Psoas muscle (tissue), 8 donors: ENCODE measurements around the gene DNAJB2. TPM values are rescaled to one million over a fixed set of nuclear protein-coding genes. Genes with fewer than 3 reads are reported as not detected.

ENCODE experiments used
- ATAC-seq, 4 donors: fragments of 200-7000 bp; cut with Tn5 transposase; one replicate each; pipeline ENCODE4 v1.9.1; 2020; ENCODE audit warnings: moderate library complexity in 3 of 4, mild to moderate bottlenecking in 2 of 4
- DNase-seq, 2 donors: peaks; one replicate each; pipeline ENCODE4 v3.0.0-alpha.2; 2020
- H3K27ac ChIP-seq: fragments of 200-600 bp; one replicate; pipeline ENCODE4 v1.8.0; 2022
- H3K27me3 ChIP-seq, 3 donors: fragments of 200-600 bp in 1 of 3; one replicate each; pipeline versions ENCODE4 v1.6.1 to v1.8.0; 2013 to 2022; ENCODE audit warnings: low read length in 2 of 3, mild to moderate bottlenecking in 2 of 3, moderate library complexity in 1 of 3; ENCODE audit not compliant: insufficient read depth in 3 of 3
- H3K36me3 ChIP-seq, 2 donors: fragments of 200-600 bp in 1 of 2; one replicate each; pipeline versions ENCODE4 v1.6.1 to v1.8.0; 2013 to 2022; ENCODE audit warnings: low read depth in 1 of 2, mild to moderate bottlenecking in 1 of 2, moderate library complexity in 1 of 2; ENCODE audit not compliant: insufficient read depth in 1 of 2
- H3K4me1 ChIP-seq: fragments of 200-600 bp; one replicate; pipeline ENCODE4 v1.8.0; 2022
- H3K4me3 ChIP-seq: fragments of 200-600 bp; one replicate; pipeline ENCODE4 v1.8.0; 2022; ENCODE audit warnings: mild to moderate bottlenecking
- H3K9me3 ChIP-seq: fragments of 200-600 bp; one replicate; pipeline ENCODE4 v1.8.0; 2022
- whole genome bisulfite sequencing, 3 donors: extraction: QIAGEN DNeasy Blood & Tissue Kit; methylation state at CpG; one replicate each; pipeline versions ENCODE4 v1.1.6 to v1.1.7; 2013; 5-methylcytosine and 5-hydroxymethylcytosine counted together
- intact Hi-C, 2 donors: fragments of 100-400 bp; cut with DNase I; formaldehyde crosslinking; loops; one replicate each; pipeline versions ENCODE4 v1.11.0 to v1.14.2; 2022
- polyA plus RNA-seq, 3 donors: library from polyadenylated mRNA; stranded (reverse); fragments of 200-250 nt; gene quantifications; one replicate each; pipeline ENCODE4 v1.2.3, GENCODE V29; 2013
- total RNA-seq, 4 donors: library from RNA; stranded (reverse); fragmentation: NEBNext Ultra II Directional in 2 of 4; extraction: Animal tissue kit (Norgen Biotek cat#: 25700) in 2 of 4; gene quantifications; one replicate each; pipeline versions ENCODE4 v1.2.1 to v1.2.4, GENCODE V29; 2021 to 2023
- TF ChIP-seq, protein P1 (sequence below): fragments of 200-600 bp; IDR thresholded peaks from one replicate; pipeline ENCODE4 v1.8.0; 2022; ENCODE audit warnings: antibody characterized with exemption
- donor health status: healthy with polysubstance abuse.
- donor health status: DM: no; HTN: no; CAD: no; lungs with moderate emphysema.
- donor health status: Bipolar disorder and iron deficiency.
- donor health status: healthy.
- donor health status: DM: yes; HTN: yes; CAD: no.
- donor health status: DM: no; HTN: no; CAD: no.
- donor health status: DM: no; HTN: no; CAD: no.
- donor health status: DM: yes; HTN: yes; CAD: no.

Gene DNAJB2
- total and polyA plus RNA-seq, 7 donors = 93.1 to 204 (median 105) TPM

DNA sequence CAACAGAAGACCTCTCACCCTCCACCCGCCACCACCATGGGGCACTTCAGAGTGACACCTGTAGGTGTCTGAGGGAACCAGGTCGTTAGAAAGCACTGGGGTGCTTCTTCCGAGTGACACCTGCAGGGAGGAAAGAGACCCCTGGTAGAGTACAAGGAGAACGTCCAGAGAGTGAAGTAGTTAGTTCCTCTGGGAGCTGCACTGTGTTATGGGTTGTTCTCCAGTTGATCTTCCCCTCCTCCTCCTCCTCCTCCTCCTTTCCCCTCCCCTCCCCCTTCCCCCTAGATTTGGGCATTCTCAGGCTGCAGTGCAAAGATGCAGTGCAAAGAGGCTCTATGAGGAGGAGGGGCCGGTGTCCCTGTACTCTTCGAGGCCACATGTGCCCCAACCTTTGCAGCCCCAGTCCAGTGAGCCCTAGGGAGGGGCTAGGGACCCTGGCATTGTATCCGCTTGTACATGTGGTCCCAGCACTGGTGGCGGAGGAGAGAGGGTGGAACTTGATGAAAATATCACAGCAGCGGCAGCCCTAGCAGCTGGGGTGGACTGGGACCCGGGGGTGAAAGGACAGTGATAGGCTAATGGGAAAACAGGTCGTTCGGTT lies 850 bp downstream of the DNAJB2 start:
- ATAC-seq (no peak), DNase-seq (no peak)
- Histone ChIP-seq H3K36me3 (peaks cover 0 to 50% of the 10 kb centered on the region in 2 donors), H3K4me1 (peaks cover 30% of the 10 kb centered on the region), H3K4me3 (peak overlapping the region; percentile 92), H3K9me3 (no peaks in the 10 kb centered on the region), H3K27me3 (no peaks in the 10 kb centered on the region), H3K27ac (peak overlapping the region; percentile 98)
- WGBS, 3 donors = 35 to 40% (median 39%) methylated on average over 12 of the region's 12 CpGs
- TF ChIP-seq, protein P1, sequence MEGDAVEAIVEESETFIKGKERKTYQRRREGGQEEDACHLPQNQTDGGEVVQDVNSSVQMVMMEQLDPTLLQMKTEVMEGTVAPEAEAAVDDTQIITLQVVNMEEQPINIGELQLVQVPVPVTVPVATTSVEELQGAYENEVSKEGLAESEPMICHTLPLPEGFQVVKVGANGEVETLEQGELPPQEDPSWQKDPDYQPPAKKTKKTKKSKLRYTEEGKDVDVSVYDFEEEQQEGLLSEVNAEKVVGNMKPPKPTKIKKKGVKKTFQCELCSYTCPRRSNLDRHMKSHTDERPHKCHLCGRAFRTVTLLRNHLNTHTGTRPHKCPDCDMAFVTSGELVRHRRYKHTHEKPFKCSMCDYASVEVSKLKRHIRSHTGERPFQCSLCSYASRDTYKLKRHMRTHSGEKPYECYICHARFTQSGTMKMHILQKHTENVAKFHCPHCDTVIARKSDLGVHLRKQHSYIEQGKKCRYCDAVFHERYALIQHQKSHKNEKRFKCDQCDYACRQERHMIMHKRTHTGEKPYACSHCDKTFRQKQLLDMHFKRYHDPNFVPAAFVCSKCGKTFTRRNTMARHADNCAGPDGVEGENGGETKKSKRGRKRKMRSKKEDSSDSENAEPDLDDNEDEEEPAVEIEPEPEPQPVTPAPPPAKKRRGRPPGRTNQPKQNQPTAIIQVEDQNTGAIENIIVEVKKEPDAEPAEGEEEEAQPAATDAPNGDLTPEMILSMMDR = no peak
- intact Hi-C loops = loop anchor here in 1 of 2 donors (5.0 kb wide), 1 partner anchor 107 kb away; the partner anchor contains the start of gene DNPEP

GRCh38 chr2:219280651-219281050 lies 1.5 kb downstream of the DNAJB2 start:
- Histone ChIP-seq H3K27ac (peak overlapping the region; percentile 98), H3K9me3 (no peaks in the 10 kb centered on the region), H3K4me1 (peaks cover 30% of the 10 kb centered on the region), H3K36me3 (peaks cover 0 to 56% of the 10 kb centered on the region in 2 donors), H3K27me3 (no peaks in the 10 kb centered on the region), H3K4me3 (peak overlapping the region; percentile 92)
- WGBS, 3 donors = 86 to 95% (median 93%) methylated on average over 4 of the region's 4 CpGs
- TF ChIP-seq, protein P1 = no peak
- DNase-seq (no peak), ATAC-seq (no peak)
- intact Hi-C loops = loop anchor here in 1 of 2 donors (5.0 kb wide), 1 partner anchor 107 kb away; the partner anchor contains the start of gene DNPEP

DNA sequence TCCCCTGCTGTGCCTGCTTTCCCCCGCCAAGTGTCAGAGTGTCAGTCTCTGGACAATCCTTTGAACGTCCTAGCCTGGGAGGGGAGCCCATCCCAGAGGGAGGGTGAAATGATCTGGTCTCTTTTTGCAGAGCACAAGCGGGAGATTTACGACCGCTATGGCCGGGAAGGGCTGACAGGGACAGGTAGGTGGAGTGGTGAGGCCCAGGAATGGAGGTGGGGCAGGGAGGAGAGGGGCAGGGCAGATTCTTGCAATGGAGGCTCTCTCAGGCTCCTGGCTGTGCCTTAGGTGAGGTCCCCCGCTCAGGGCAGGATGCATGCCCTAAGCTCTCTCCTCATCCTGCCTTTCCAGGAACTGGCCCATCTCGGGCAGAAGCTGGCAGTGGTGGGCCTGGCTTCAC lies 2.4 kb downstream of the DNAJB2 start:
- no peaks in the 10 kb centered on the region for H3K9me3 ChIP-seq
- TF ChIP-seq, protein P1 = no peak
- H3K36me3 ChIP-seq = peaks cover 0 to 63% of the 10 kb centered on the region in 2 donors
- ATAC-seq = no peak
- H3K27ac ChIP-seq = peak overlapping the region; percentile 30
- no peaks in the 10 kb centered on the region for H3K27me3 ChIP-seq
- DNase-seq = no peak
- intact Hi-C loops = loop anchor here in 1 of 2 donors (5.0 kb wide), 1 partner anchor 106 kb away; the partner anchor contains the start of gene DNPEP
- WGBS, 3 donors = 69 to 76% (median 74%) methylated on average over 8 of the region's 8 CpGs
- H3K4me3 ChIP-seq = no peak overlapping the region
- H3K4me1 ChIP-seq = peaks cover 30% of the 10 kb centered on the region

DNA sequence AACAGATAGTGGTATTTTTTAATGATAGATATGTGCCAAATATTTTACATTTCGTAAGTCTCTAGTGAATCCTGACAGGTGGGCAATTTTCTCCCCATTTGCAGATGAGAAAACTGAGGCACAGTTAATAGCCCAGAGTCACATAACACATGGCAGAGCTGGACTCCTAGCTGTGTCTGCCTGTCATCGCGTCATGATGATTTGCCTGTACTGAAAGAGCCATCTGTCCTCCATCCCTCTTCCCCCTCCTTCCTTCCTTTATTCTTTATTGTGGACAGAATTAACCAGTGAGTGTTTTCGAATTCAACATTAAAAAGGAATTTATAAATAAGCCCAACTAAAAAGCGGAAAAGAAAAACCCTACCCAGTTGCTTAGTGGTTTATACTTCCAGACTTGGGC lies 3.2 kb downstream of the DNAJB2 start:
- Histone ChIP-seq H3K9me3 (no peaks in the 10 kb centered on the region), H3K4me1 (peaks cover 29% of the 10 kb centered on the region), H3K27ac (no peak overlapping the region), H3K36me3 (peaks cover 0 to 67% of the 10 kb centered on the region in 2 donors), H3K27me3 (no peaks in the 10 kb centered on the region), H3K4me3 (no peak overlapping the region)
- TF ChIP-seq, protein P1 = no peak
- intact Hi-C loops = loop anchor here in 1 of 2 donors (5.0 kb wide), 1 partner anchor 105 kb away; the partner anchor contains the start of gene DNPEP
- no peak for ATAC-seq
- WGBS, 3 donors = 73 to 84% (median 77%) methylated on average over 5 of the region's 5 CpGs
- DNase-seq = no peak
